G401.6 (cell line): ENCODE measurements around the gene RAPGEF5.

ENCODE experiments used
- FAIRE-seq: peaks from 2 replicates; lab custom pipeline; 2012; peaks lifted over from hg19 to GRCh38; lab: Jason Lieb, UNC

RAPGEF5 gene

DNA sequence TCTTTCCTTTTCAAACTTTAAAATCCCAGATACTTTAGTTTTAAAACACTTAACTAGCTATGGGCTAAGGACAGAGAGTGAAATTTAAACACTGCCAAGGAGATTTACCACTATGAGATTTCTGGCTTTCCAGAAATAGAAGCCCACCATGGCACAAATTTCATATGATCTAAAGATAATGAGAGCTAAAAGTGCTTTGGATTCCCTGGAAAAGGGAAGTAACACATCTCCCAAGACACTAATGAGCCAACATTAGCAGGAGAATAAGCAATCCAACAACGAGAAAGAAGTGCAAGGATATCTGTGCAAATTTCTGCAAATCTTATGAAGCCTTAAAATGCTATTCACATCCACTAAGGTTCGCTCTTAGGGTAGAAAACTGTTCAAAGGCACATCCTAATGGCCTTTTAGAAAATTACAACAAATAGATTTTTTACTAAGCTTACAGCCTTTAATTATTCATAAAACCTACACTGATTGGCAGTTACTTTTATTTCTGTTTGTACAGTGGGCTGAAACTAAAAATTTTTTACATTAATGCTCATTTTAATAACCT lies 100.3 kb downstream of the RAPGEF5 start:
- no peak for FAIRE-seq

- no peak for FAIRE-seq
Measured at GRCh38 chr7:22255834-22256233, 101.1 kb downstream of the RAPGEF5 start.

DNA sequence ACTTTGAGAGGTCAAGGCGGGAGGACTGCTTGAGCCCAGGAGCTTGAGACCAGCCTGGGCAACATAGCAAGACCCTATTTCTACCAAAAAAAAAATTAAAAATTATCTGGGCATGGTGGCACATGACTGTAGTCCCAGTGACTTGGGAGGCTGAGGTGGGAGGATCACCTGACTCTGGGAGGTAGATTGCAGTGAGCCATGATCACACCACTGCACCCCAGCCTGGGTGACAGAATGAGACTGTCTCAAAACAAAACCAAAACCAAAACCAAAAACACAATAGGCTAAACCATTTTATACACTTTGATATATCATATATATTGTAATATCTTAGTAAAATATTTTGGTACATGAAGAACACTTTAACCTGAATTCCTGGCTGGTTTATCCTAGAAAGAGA lies 101.6 kb downstream of the RAPGEF5 start:
- FAIRE-seq: no peak

- no peak for FAIRE-seq
Measured at GRCh38 chr7:22252936-22253536, 103.9 kb downstream of the RAPGEF5 start.

- FAIRE-seq: no peak
Measured at GRCh38 chr7:22252016-22252415, 104.9 kb downstream of the RAPGEF5 start.

DNA sequence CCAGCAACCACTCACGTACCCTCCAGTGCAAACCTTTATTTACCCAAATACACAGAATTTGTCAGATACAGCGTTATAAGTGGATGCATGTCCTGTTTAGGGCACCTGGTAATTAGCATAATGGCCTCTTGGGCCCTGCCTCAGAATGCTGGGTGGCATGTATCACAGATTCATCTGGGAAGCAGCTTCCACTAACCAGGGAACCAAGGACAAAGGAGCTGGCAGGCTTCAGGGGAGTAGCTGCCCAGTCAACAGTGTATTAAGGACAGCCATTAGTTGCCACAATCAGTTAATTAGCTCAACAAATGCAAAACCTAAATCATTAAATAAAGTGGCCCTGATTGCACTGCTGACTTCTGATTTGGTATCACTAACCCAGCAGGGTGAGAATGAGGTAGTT lies 105.7 kb downstream of the RAPGEF5 start:
- FAIRE-seq: no peak

DNA sequence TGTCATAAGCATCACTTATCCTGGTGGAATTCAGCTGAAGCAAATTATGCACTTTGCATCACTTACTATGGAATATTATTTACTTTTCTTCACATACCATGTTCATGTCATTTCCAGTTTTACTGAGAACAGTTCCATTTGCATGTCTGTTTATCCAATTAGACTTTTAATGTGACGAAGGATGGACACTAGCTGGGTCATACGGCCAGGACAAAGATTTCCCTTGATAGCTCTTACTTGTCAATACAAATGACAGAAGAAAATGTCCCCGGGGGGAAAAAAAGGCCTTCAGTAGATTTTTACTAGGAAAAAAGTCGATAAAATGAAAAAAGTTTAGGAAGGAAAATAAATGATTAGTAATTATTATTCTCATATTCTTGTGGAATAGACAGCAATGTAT lies 106.6 kb downstream of the RAPGEF5 start:
- FAIRE-seq: no peak

- no peak for FAIRE-seq
Measured at GRCh38 chr7:22248111-22248809, 108.7 kb downstream of the RAPGEF5 start.

- FAIRE-seq: no peak
Measured at GRCh38 chr7:22241805-22242390, 115.1 kb downstream of the RAPGEF5 start.

DNA sequence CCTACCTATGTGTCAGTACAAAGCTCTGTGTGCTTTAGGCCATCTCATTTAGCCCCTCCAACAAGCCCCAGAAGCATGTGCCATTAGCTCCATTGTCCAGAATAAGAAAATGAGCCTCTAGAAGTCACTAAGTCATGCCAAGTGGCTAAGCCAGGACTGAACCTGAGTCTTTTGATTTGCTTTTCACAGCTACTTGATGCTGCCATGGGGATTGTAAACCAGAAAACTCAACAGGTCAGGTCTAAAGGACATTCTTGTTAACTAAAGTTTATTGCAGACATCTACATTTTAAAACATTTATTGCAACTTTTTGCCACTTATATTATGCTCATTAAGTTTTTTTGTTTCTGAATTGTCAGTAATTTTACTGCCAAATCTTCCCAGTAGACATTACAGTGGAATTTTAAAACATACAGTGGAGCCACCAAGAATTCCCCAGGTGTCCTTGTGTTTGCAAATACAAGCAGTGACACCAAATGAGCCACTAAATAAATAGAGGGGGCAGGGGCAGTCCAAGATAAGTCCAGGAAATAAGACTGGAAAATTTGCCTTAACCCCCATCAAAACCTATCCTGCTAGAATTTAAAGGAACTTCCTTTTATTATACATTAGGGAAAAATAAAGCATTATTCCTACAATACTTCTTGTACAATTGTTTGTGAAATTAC lies 115.9 kb downstream of the RAPGEF5 start:
- no peak for FAIRE-seq

- FAIRE-seq: no peak
Measured at GRCh38 chr7:22238354-22239311, 118.3 kb downstream of the RAPGEF5 start.

- no peak for FAIRE-seq
Measured at GRCh38 chr7:22235134-22235533, 121.8 kb downstream of the RAPGEF5 start.

- no peak for FAIRE-seq
Measured at GRCh38 chr7:22234227-22234626, 122.7 kb downstream of the RAPGEF5 start.

GRCh38 chr7:22231806-22232205 lies 125.1 kb downstream of the RAPGEF5 start:
- no peak for FAIRE-seq

DNA sequence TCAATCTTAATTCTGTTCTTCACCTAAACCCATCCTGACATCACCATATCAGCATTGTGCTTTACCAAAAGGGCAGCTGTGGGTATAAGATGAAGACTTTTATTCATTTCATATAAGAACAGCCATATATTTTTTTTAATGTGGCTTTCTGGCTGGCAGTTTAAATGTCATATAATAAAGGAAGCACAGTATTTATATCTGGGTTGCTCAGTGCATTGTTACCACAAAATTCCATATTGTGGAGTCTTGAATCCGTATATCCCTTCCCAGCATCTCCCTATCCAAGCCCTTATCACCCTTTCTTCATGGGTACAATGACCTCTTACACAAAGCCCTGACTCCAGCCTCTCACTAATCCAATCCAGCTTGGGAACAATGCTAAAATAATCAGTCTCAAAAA lies 125.8 kb downstream of the RAPGEF5 start:
- FAIRE-seq: no peak

- no peak for FAIRE-seq
Measured at GRCh38 chr7:22230238-22230637, 126.7 kb downstream of the RAPGEF5 start.

DNA sequence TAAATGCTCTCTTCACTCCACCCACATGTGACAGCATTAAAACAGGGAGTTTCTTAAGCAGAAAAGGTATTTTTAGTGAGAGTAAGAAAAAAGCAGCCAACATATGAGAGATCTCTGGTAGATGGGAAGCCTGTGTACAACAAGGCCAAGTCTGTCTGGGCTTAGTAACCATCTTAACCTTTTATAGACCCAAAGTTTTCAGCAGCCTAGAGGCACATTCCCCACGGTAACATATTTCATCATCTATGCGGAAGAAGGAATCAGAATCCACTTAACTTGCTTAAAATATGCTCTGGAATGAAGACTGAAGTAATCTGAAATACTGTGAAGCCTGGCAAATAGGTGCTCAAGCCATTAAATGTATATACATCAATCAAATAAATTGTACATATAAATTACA lies 127.8 kb downstream of the RAPGEF5 start:
- no peak for FAIRE-seq

GRCh38 chr7:22223807-22224206 lies 133.1 kb downstream of the RAPGEF5 start:
- FAIRE-seq: no peak

GRCh38 chr7:22220941-22221340 lies 136.0 kb downstream of the RAPGEF5 start:
- FAIRE-seq: no peak

DNA sequence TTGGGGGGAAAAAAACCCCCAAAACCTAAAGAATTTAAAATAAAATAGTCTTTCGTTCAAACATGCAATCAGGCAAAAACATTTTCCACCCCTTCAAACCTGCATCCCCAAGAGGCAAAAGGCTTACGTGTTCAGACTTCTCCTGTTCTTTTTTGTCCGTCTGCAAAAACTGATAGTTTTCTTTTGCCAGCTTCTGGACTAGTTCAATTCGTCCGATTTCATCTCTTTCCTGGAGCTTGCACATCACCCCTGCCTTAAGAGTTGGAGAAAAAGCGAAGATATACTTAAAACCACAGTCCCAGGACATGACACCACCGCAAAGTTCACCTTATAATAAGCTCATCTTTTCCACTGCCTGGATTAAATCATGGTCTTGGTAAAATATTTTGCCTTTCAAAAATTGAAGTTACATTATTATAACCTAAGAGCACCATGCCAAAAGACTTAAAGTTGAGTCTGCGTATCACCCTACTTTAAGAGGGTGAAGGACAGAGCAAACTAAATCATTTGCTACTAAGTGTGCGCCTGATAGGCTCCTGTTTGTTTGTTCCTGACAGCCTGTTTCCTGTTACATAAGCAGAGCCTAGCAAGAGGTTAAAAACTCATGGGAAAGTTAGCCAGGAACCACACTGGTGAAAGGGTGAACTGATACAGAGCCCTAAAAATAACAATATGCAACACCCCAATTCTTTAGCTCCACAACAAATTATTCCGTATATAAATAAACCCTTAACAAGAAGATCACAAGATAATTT lies 137.0 kb downstream of the RAPGEF5 start:
- no peak for FAIRE-seq

GRCh38 chr7:22219036-22219435 lies 137.9 kb downstream of the RAPGEF5 start:
- FAIRE-seq: no peak
